Urinary bladder (tissue), 4 donors: ENCODE data around the gene RD3L. TPM values are rescaled to one million over a fixed set of nuclear protein-coding genes. Genes with fewer than 3 reads are reported as not detected.
A peak's percentile ranks its signal among the peaks of the same experiment; 100 is the strongest.
"Not testable (repeated sequence)": the region's sequence is repeated elsewhere in the genome, so short reads cannot be mapped to it uniquely, and the experiment has no call there.

ENCODE experiments used
- DNase-seq: peaks from one replicate; pipeline ENCODE4 v3.0.0-alpha.2; 2015; ENCODE audit errors: extremely low spot score
- H3K27ac ChIP-seq: one replicate; pipeline ENCODE4 v1.5.1; 2013; ENCODE audit warnings: low read depth, mild to moderate bottlenecking, moderate library complexity
- H3K36me3 ChIP-seq: one replicate; pipeline ENCODE4 v1.6.1; 2013; ENCODE audit warnings: mild to moderate bottlenecking, moderate library complexity; ENCODE audit not compliant: insufficient read depth
- H3K4me1 ChIP-seq: one replicate; pipeline ENCODE4 v1.6.1; 2013; ENCODE audit warnings: mild to moderate bottlenecking, moderate library complexity; ENCODE audit not compliant: insufficient read depth
- H3K4me3 ChIP-seq: one replicate; pipeline ENCODE4 v1.5.1; 2013; ENCODE audit warnings: low read depth, low read length
- WGBS: extraction: QIAGEN DNeasy Blood & Tissue Kit; methylation state at CpG from one replicate; pipeline ENCODE4 v1.1.7; 2013; 5-methylcytosine and 5-hydroxymethylcytosine counted together
- polyA plus RNA-seq: library from polyadenylated mRNA; stranded (reverse); fragments of 200-250 nt; gene quantifications from one replicate; pipeline ENCODE4 v1.2.3, GENCODE V29; 2013
- total RNA-seq: library from RNA; depleted of rRNA; stranded (reverse); fragments of >200 nt; gene quantifications from one replicate; pipeline ENCODE4 v1.2.3, GENCODE V29; 2014
- donor health status: healthy with polysubstance abuse.
- donor health status: healthy.

RD3L gene
- total and polyA plus RNA-seq, 2 donors = 0.57 TPM; not detected in 1

DNA sequence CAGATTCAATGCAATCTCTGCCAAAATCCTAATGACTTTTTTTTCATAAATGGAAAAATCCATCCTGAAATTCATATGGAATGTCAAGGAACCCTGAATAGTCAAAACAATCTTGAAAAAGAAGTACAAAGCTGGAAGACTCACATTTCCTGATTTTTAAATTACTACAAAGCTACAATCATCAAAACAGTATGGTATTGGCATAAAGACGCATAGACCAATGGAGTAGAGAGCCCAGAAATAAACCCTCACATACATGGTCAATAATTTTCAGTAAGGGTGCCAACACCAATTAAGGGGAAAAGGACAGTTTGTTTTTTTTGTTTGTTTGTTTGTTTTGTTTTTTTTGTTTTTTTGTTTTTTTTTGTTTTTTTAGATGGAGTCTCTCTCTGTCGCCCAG is 4.6 kb upstream of the RD3L start:
- Histone ChIP-seq H3K27ac (no peak overlapping the region), H3K4me1 (no peaks in the 10 kb centered on the region), H3K4me3 (no peak overlapping the region), H3K36me3 (no peaks in the 10 kb centered on the region)
- no peak for DNase-seq
- 94% methylated on average over 2 of the region's 2 CpGs for WGBS

DNA sequence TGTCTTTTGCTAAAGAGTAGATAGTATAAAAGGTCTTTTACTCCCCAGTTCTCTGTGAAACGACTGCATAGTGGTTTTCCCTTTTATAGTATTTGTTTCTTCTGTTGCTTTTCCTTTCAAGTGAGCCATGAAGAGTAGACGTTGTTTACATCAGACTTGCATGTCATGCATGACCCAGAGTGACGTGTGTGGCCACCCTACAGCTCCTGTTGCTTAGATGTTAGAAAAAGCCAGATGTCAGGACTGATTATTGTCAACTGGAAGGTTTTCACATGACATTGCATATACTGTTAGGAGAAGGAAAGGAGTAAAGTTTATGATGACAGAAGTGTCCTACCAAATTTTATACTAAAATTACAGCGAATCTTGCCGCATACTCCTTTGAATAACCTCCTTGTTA is 1.3 kb upstream of the RD3L start:
- DNase-seq = no peak
- Histone ChIP-seq H3K4me3 (no peak overlapping the region), H3K36me3 (no peaks in the 10 kb centered on the region), H3K4me1 (no peaks in the 10 kb centered on the region), H3K27ac (no peak overlapping the region)
- 42% methylated on average over 5 of the region's 5 CpGs for WGBS

DNA sequence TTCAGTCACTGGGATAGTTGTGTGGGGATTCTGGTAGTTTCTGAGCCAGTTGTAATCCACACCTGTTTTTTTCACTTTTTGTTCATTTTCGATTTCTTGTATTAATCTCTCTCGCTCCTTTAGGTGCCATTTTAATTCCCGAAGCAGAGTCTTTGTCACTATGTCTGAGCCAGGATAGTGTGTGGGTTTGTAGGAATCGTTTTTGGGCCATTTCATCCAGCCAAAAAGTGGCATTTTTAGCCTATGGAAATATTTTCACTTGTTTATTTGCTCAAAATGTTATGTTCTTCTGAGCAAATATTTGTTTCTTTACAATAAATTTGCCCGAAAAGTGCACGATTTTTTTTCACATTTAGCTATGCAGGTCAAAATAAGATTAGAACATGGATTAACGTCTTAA is 867 bp downstream of the RD3L start:
- 74% methylated on average over 7 of the region's 7 CpGs for WGBS

DNA sequence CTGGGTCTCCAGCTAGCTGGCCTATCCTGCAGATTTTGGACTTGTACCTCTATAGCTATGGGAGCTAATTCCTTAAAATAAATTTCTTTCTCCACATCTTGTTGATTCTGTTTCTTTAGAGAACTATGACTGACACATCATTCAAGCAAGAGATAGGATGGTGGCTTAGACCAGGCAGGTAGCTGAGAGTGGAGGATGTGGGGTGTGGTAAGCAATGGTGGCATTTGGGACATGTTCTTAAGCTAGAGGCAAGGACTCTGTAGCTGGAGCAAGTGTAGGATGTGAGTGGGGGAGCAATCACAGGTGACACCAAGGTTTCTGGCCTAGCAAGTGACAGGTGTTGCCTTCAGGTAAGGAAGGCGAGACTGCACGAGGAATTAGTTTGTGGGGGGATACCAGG is 7.2 kb downstream of the RD3L start:
- Histone ChIP-seq H3K36me3 (no peaks in the 10 kb centered on the region), H3K4me3 (no peak overlapping the region), H3K27ac (no peak overlapping the region), H3K4me1 (no peaks in the 10 kb centered on the region)
- DNase-seq = no peak
- 77% methylated on average over 2 of the region's 2 CpGs for WGBS

More for the DNA sequence above, 867 bp downstream of the RD3L start:
- no peaks in the 10 kb centered on the region for H3K36me3 ChIP-seq
- no peaks in the 10 kb centered on the region for H3K4me1 ChIP-seq
- no peak overlapping the region for H3K4me3 ChIP-seq
- H3K27ac ChIP-seq = peak overlapping the region; percentile 5
- DNase-seq = no peak

DNA sequence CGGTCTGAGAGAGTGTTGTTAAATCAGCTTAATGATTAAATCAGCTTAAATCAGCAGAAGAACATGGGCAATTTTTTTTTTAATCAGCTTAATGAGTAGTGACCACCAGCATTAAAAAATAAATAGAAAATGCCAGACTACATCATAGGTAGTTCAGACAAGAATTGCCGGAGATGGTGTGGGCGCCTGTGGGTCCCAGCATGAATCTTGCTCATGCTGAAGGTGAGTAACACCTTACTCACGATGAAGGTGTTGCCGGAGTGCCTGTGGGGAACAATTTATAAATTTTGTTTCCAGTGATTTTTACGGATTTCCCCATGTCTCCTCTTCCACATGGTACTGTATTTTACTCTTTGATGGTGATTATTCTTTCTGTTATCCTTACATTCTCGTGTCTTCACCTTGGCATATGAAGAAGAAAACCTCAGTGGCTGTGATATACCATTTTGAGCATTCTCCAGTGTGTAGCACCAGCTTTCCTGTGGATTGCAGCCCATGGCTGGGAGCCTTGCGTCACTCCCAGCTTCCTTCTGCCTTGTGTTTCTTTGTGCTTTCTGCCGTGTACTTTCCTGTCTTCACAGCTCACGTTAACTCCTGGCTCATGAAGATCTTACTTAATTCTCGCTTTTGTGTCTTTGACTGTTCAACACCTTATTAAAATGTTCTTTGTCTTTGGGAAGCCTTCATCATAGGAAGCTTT is 9.4 kb downstream of the RD3L start:
- no peak overlapping the region for H3K27ac ChIP-seq
- H3K4me1 ChIP-seq = no peaks in the 10 kb centered on the region
- no peak for DNase-seq
- no peaks in the 10 kb centered on the region for H3K36me3 ChIP-seq
- WGBS = 82% methylated on average over 11 of the region's 11 CpGs
- H3K4me3 ChIP-seq = no peak overlapping the region

DNA sequence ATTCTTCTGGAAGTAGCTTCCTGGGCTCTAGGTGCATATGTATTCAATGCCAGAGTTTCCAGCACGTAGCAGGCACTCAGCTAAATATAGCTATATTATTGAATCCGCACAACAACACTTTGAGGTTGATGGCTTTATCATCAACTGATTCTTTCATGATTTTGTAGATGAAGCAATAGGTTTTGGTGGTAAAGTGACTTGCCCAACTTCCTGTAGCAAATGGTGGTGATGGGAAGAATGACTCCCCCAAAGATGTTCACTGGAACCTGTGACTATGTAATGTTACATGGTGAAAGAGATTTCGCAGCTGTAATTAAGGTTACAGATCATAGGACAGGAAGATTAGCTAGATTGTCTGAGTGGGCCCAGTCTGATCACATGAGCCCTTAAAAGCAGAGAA is 10.9 kb downstream of the RD3L start:
- no peak for DNase-seq
- WGBS = 82% methylated on average over 3 of the region's 3 CpGs

DNA sequence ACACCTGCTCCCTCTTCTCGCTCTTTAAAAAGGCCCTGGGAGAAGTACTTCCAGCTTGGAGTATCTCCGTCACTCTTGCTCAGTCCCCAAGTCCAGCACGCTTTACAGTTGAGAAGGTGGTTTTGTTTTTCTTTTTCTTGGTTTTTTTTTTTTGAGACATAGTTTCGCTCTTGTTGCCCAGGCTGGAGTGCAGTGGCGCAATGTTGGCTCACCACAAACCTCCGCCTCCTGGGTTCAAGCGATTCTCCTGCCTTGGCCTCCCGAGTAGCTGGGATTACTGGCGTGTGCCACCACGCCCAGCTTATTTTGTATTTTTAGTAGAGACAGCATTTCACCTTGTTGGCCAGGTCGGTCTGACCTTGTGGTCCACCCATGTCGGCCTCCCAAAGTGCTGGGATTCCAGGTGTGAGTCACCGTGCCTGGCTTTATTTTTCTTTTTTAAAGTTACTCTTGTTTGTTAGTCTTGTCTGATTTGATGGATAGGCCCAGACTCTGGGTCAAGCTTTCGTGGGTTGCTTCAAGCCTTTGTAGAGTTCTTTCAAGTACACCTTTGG is 12.2 kb downstream of the RD3L start:
- H3K27ac ChIP-seq = no peak overlapping the region
- 85% methylated on average over 14 of the region's 14 CpGs for WGBS
- H3K4me1 ChIP-seq = no peaks in the 10 kb centered on the region
- DNase-seq = no peak
- H3K4me3 ChIP-seq = no peak overlapping the region
- H3K36me3 ChIP-seq = no peaks in the 10 kb centered on the region

More for the DNA sequence above, 10.9 kb downstream of the RD3L start:
- Histone ChIP-seq H3K27ac (no peak overlapping the region), H3K36me3 (no peaks in the 10 kb centered on the region), H3K4me1 (no peaks in the 10 kb centered on the region), H3K4me3 (no peak overlapping the region)

DNA sequence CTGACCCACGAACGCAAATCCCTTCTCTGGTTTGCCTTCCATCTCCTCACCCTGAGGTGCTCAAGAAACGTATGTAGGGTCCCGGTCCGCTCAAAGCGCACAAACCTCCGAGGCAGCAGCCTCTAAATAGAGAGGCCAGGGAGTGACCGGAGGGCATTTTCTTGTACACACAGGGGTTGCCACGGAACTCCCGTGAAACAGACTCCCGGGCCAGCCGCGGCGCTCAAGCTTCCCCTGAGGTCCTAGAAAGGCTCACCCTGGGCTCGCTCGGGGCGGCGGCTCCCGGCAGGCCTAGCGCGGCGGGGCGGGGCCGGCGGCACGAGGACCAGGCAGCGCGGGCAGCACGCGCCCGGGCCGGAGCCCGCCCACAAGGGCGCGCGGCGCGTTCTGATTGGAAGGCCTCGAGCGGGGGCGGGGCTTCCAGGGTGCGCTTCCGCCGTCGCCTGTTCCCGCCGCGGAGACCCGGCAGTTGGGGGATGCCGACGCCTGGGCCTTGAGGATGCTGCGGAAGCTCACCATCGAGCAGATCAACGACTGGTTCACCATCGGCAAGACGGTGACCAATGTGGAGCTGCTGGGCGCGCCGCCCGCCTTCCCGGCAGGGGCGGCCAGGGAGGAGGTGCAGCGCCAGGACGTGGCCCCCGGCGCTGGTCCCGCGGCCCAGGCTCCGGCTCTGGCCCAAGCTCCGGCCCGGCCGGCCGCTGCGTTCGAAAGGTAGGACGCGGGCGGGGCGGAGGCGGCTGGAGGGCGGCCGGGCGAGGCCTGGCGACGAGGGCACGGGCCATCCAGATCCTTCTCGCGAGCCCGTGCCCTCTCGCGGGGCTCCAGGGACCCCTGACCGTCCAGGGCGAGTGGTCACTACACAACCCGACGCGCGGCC is 14.1 kb downstream of the RD3L start, which contains the start of gene TDRD9:
Gene TDRD9, plus strand, starts transcription at position 446 of the 880 bp plus-strand sequence. Its CDS starts 54 bp downstream, at position 500.
- Histone ChIP-seq H3K4me3 (peak within 1 kb of the TSS; percentile 10), H3K4me1 (no peaks in the 10 kb centered on the region), H3K27ac (no peak within 1 kb of the TSS), H3K36me3 (no peaks in the 10 kb centered on the region)
- 69% methylated on average over 97 of the region's 97 CpGs for WGBS
- DNase-seq = no peak

DNA sequence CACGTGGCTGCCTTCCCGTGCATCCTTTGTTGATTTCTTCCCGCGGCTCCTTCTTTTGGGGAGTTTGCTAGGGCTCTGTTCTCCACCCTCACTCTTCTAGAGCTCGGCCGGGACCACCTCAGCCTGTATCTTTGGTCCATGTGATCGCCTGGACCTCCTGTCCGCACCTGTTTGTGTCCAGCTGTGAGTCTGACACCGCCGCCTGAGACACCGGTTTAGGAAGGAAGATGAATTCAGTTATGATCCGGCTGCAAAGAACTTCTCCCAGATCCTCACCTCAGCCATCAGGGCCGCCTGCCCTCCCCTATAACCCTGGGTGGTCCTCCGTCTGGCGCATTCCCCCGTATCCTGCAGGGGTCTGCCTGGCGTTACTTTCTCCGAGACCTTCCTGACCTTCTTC is 14.8 kb downstream of the RD3L start:
- Histone ChIP-seq H3K36me3 (no peaks in the 10 kb centered on the region), H3K4me3 (no peak overlapping the region), H3K4me1 (no peaks in the 10 kb centered on the region), H3K27ac (no peak overlapping the region)
- no peak for DNase-seq
- 91% methylated on average over 18 of the region's 18 CpGs for WGBS

DNA sequence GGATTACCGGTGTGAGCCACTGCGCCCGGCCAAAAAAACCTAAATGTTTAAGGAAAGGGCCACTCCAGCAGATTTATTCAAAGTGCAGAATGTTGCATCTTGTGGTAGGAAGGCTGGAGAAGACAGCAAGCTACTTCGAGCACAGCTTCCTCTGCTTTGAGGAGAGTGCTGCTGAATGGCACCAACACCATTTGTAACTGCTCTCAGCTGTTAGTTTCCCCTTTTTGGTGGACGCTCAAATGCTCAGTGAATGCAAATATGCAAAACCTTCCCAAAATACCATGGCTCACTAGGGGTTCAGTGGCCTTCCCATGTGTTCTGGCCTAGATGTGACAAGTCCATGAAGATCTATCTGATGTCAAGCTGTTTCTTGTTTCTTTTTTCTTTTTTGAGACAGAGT is 17.0 kb downstream of the RD3L start:
- 92% methylated on average over 5 of the region's 5 CpGs for WGBS
- no peaks in the 10 kb centered on the region for H3K36me3 ChIP-seq
- no peak overlapping the region for H3K4me3 ChIP-seq
- H3K27ac ChIP-seq = no peak overlapping the region
- no peaks in the 10 kb centered on the region for H3K4me1 ChIP-seq
- no peak for DNase-seq

DNA sequence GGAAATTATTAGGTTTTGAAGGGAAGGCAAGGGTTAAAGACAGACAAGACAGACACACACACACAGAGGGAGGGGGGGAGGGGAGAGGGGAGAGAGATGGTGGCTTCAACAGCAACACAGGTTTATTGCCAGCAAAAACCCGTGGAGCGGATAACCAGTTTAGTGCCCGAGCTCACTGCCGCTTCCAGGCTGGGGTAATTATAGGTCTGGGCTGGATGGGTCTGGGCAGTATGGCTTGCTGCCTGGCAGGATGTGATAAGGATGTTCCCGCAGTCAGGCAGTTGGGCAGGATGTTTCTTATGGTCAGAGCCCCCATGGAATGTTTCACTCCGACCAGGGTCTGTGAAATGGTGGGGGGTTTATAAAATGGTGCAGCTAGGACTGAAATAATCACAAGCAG is 18.5 kb downstream of the RD3L start:
- Histone ChIP-seq H3K36me3 (no peaks in the 10 kb centered on the region), H3K4me3 (no peak overlapping the region), H3K27ac (no peak overlapping the region), H3K4me1 (no peaks in the 10 kb centered on the region)
- DNase-seq = no peak
- WGBS = 2% methylated on average over 6 of the region's 6 CpGs

DNA sequence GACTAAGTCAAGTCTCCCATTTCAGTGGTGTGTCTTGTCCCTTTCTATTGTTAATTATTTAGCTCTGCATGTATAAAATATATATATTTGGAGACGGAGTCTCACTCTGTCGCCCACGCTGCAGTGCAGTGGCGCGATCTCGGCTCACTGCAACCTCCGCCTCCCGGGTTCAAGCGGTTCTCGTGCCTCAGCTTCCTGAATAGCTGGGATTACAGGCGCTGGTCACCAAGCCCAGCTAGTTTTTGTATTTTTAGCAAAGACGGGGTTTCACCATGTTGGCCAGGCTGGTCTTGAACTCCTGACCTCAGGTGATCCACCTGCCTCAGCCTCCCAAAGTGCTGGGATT is 20.5 kb downstream of the RD3L start:
- not testable (repeated sequence) for H3K27ac ChIP-seq, DNase-seq, H3K4me3 ChIP-seq, H3K36me3 ChIP-seq, H3K4me1 ChIP-seq
- WGBS = 66% methylated on average over 12 of the region's 12 CpGs

DNA sequence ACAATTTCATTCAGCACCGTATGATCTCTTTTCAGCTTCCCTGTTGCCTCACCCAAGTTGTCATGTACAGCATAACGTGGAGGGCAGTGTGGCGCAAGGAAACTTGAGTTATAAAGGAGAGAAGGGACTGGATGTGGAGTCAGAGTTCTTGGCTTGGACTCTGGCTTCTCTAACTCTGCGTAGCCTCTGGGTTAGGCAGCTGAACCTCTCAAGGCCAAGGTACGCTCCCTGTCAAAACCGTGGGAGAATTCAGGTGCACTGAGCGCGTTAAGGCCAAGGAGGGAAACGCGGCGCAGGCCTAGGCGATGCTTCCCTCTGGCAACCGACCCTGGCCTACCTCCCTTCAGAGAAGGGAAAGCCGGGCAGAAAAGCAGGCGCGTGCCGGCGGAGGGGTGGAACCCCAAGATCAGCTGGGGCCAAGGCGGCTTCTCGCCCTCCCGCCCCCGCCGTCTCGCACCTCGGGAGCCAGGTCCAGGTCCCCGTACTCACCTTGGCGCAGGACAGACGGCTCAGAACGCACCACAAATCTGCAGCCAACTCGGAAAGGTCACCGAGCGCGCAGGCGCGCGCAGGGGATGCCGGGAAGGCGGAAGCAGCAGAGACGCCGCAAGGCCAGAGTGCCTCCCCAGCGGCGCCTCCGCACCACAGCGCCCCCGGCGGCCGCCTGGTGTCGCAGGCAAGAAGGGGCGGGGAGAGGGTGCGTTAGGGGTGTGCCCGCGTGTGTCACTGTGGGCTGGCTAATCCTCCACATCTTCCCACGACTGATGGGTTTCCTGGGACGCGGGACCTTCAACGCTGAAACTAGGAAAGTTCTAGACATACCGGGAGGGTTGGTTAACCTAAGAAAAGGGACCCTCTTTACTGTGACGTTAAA is 21.1 kb downstream of the RD3L start:
- Histone ChIP-seq H3K36me3 (no peaks in the 10 kb centered on the region), H3K27ac (peak overlapping the region; percentile 70), H3K4me1 (no peaks in the 10 kb centered on the region), H3K4me3 (peak overlapping the region; percentile 79)
- under 1% methylated on average over 58 of the region's 58 CpGs for WGBS
- peak; percentile 58 for DNase-seq
